DOHH2 (cell line): ENCODE measurements around the gene MTERF4.

Experiments
- CTCF ChIP-seq: fragments of 200-600 bp; sonication (generic); IDR thresholded peaks from one replicate; pipeline ENCODE4 v1.5.1; 2014; ENCODE audit warnings: antibody characterized with exemption, mild to moderate bottlenecking, low read depth, low read length; ENCODE audit not compliant: poor library complexity, severe bottlenecking
- EZH2phosphoT487 ChIP-seq: fragments of 200-600 bp; sonication (generic); IDR thresholded peaks from 2 replicates; pipeline ENCODE4 v1.6.1; 2017; ENCODE audit warnings: borderline replicate concordance, mild to moderate bottlenecking, antibody characterized with exemption, low read length, moderate library complexity, mixed read lengths

- no peak for TF ChIP-seq CTCF
- no peak for TF ChIP-seq EZH2phosphoT487
Observed at GRCh38 chr2:241126771-241127202, 24.7 kb upstream of the MTERF4 start.
